ENCODE measurements around the gene TOMM20. TPM values are rescaled to one million over a fixed set of nuclear protein-coding genes. Genes with fewer than 3 reads are reported as not detected.

TOMM20 gene
- total and polyA plus RNA-seq, 9 of the 15 experiments (the other 6 are each of a cell fraction or from before 2014, with no cell fraction given), result 70.6 to 334 (median 159) TPM

GRCh38 chr1:235128456-235129328, at the start of gene TOMM20 (continued):
- TF ChIP-seq ZNF609 (CRISPR knock-in tag; IDR thresholded peaks at IDR 0.05; ENCODE audit: borderline replicate concordance) (peak; percentile 43; the same call in 1 of the 2 replicates), POLR2H (tag; IDR thresholded peaks at IDR 0.05; ENCODE audit: low read depth) (peak; percentile 88), MBD2 (IDR thresholded peaks at IDR 0.05; ENCODE audit: borderline replicate concordance, low read depth) (peak; percentile 18; the same call in 1 of the 2 replicates), ZC3H11A (IDR thresholded peaks at IDR 0.05; ENCODE audit: low read depth, low read length) (no peak), MCM3 (IDR thresholded peaks at IDR 0.05) (no peak), MTF1 (CRISPR knock-in tag; IDR thresholded peaks at IDR 0.05; ENCODE audit: borderline replicate concordance) (no peak), KLF6 (CRISPR knock-in tag; IDR thresholded peaks at IDR 0.05; ENCODE audit: borderline replicate concordance) (0 out of 2 replicates have a peak, but pooled peaks have one; percentile 20), CTCF (IDR thresholded peaks at IDR 0.05 in 2 of 3, conservative IDR thresholded peaks at IDR 0.05 in 1 of 3; ENCODE audit: insufficient read depth in 2 of 3, low read depth in 1 of 3, low read length in 3 of 3) (0 out of 6 replicates have a peak, but pooled peaks of 1 of the 3 experiments have one; percentile 12), ZNF696 (CRISPR knock-in tag; conservative IDR thresholded peaks at IDR 0.05) (no peak), ZNF175 (CRISPR knock-in tag; IDR thresholded peaks at IDR 0.05; ENCODE audit: low read depth) (no peak), SIN3B (IDR thresholded peaks at IDR 0.05; ENCODE audit: low read depth) (no peak; the same call in 1 of the 2 replicates), MYC (IDR thresholded peaks at IDR 0.05; ENCODE audit: low read depth, low read length) (peak; percentile 94), MYC (CRISPR knock-in tag; IDR thresholded peaks at IDR 0.05; ENCODE audit: borderline replicate concordance, low read depth) (peak; percentile 97), GABPA (tag; conservative IDR thresholded peaks at IDR 0.05; ENCODE audit: low read depth) (peak; percentile 96), U2AF2 (optimal IDR thresholded peaks at IDR 0.05; ENCODE audit: low read depth, low read length) (no peak), SIN3A (IDR thresholded peaks at IDR 0.05; ENCODE audit: borderline replicate concordance in 2 of 2, control insufficient read depth in 1 of 2, low read depth in 2 of 2, low read length in 2 of 2) (peak; percentile 79 to 87; a peak in 3 of 4 replicates), KLF1 (tag; IDR thresholded peaks at IDR 0.05) (peak; percentile 94), RCOR1 (IDR thresholded peaks at IDR 0.05; ENCODE audit: borderline replicate concordance in 1 of 2, low read depth in 2 of 2, low read length in 2 of 2) (0 out of 4 replicates have a peak, but pooled peaks of 1 of the 2 experiments have one; percentile 4), BRD4 (IDR thresholded peaks at IDR 0.05) (0 out of 2 replicates have a peak, but pooled peaks have one; percentile 80), RHOXF2B (CRISPR knock-in tag; conservative IDR thresholded peaks at IDR 0.05) (no peak; the same call in 1 of the 2 replicates), FOS (IDR thresholded peaks at IDR 0.05; ENCODE audit: extremely low read depth, insufficient read length) (no peak)
